GM21825 (cell line): ENCODE measurements around the gene TAF9B.
"Not testable (repeated sequence)": the region's sequence is repeated elsewhere in the genome, so short reads cannot be mapped to it uniquely, and the experiment has no call there.

Source experiments
- ATAC-seq: cut with Tn5 transposase; IDR thresholded peaks from one replicate; pipeline ENCODE4 v1.9.1; 2021; ENCODE audit warnings: mild to moderate bottlenecking, moderate library complexity; ENCODE audit not compliant: unreplicated experiment

Gene TAF9B

DNA sequence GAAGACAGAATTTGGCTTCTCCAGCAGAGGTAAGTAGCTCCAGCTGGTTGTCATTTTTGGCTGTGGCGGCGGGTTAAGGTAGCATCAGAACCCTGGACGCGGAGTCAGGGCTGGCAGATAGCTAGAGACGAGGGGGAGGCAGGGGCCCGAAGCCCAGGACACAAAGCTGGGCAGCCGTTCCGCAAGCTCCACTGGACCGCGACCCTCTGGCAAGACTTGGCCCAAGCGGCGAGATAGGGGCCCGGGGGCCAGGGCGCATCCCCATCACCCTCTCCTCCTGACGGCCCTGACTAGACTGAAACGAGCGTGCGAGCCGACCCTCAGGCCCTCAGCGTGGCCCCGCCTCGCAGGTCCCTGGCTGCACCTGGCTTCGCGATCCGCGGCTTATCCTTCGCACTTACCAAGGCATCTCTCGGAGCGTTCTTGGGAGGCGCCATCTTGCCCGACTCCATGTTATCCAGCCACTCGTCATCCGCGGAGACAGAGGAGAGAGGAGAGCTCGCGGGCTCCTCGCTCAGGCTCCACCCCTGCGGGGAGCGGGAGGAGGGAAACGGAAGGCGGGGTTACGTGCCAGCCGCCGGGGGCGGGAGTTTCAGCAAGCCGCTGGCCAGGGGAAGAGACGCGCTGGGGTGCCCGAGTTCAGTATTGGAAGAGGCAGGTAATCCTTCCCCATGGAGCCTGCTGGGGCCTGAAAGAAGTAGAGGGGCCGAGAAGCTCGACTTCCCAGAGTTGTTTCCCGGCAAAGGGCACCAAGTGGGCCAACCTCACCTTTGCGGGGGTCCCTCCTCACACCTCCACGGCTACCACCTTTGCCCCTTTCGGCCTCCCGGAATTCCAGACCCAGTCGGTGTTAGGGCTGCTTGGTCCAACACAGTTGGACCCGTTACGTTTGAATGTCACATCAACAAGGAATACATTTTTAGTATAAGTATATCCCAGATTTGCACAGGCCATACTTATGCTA lies at the start of gene TAF9B:
TAF9B (minus strand) TSS at position 491 of the 964 bp plus-strand sequence; CDS start at position 452, 39 bp downstream.
- peak; percentile 94 for ATAC-seq

GRCh38 chrX:78182881-78183280 lies 43.4 kb upstream of the TAF9B start:
- no peak for ATAC-seq

DNA sequence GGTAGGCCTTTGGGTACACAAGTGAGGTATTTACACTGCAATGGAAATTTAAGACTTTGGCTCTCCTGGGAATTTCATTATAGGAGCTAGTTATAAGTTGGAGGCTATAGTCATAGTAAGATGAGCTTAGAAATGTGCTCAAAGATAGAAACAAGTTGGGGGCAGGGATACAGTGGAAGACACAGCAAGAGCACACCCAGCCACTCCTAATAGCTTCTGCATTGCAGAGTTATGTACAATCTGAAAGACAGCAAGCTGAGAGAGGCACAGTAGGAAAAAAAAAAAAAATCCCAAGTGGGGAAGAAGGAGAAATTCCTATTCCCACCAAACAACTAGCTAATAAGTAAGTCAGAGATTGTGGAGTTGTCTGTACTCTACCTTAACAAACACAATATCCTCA lies 41.9 kb upstream of the TAF9B start:
- no peak for ATAC-seq

DNA sequence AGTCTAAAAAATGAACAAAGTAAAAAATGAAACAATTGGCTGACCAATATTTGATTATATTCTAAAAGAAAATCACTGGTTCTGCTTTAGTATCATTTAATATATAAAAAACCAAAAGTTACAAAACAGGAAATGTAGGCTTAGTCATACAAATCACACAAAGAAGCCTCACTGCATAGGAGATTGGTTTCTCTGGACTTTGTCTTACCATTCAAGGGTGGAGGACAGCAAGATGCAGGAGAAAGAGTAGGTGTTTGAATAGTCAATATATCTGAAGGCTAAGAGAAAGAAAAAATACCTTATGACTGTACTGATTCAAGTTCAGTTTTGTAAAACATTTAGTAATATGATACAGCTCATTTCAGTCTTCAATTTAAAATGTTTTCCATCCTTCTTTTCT lies 28.6 kb upstream of the TAF9B start:
- ATAC-seq, result no peak

DNA sequence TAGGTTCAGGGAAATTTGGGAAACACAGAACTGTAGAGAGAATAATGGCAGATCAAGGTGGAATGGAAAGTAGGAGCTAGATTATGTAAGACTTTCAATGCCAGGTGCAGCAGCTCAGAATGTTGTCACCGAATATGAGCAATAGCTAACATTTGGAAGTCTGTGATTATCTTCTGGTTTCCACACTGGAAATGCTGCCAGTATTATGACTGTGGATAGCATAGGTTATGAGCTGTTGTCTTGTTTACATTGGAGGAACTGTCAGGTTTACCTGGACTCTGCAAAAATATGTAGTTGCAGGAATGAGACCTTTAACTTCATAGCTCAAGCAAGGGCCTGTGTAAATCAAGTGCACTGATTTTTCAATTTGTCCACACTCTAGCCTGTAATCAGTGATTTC lies 26.0 kb upstream of the TAF9B start:
- ATAC-seq, result no peak

DNA sequence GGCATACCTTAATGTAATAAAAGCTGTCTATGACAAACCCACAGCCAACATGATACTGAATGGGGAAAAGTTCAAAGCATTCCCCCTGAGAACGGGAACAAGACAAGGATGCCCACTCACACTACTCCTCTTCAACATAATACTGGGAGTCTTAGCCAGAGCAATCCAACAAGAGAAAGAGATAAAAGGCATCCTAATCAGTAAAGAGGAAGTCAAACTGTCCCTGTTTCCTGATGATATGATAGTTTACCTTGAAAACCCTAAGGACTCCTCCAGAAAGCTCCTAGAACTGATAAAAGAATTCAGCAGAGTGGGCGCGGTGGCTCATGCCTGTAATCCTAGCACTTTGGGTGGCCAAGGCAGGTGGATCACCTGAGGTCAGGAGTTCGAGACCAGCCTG lies 23.7 kb upstream of the TAF9B start:
- not testable (repeated sequence) for ATAC-seq

DNA sequence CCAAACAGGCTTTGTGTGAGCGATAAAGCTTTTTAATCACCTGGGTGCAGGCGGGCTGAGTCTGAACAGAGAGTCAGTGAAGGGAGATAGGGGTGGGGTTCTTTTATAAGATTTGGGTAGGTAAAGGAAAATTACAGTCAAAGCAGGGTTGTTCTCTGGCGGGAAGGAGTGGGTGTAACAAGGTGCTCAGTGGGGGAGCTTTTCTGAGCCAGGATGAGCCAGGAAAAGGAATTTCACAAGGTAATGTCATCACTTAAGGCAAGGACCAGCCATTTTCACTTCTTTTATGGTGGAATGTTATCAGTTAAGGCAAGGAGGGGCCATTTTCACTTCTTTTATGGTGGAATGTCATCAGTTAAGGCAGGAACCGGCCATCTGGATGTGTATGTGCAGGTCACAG lies 21.3 kb upstream of the TAF9B start:
- ATAC-seq, result not testable (repeated sequence)

GRCh38 chrX:78157846-78158245 lies 18.4 kb upstream of the TAF9B start:
- not testable (repeated sequence) for ATAC-seq

DNA sequence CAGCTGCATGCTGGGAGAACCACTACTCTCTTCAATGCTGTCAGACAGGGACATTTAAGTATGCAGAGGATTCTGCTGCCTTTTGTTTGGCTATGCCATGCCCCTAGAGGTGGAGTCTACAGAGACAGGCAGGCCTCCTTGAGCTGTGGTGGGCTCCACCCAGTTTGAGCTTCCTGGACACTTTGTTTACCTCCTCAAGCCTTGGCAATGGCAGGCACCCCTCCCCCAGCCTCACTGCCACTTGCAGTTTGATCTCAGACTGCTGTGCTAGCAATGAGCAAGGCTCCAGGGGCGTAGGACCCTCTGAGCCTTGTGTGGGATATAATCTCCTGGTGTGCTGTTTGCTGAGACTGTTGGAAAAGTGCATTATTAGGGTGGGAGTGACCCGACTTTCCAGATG lies 17.9 kb upstream of the TAF9B start:
- not testable (repeated sequence) for ATAC-seq

DNA sequence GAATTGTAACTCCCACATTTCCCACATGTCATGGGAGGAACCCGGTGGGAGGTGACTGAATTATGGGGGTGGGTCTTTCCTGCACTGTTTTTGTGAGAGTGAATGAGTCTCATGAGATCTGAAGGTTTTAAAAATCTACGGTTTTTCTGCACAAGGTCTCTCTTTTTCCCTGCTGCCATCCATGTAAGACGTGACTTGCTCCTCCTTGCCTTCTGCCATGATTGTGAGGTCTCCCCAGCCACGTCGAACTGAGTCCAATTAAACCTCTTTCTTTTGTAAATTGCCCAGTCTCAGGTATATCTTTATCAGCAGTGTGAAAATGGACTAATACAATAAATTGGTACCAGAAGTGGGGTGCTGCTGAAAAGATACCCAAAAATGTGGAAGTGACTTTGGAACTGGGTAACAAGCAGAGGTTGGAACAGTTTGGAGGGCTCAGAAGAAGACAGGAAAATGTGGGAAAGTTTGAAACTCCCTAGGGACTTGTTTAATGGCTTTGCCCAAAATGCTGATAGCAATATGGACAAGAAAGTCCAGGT lies 7.6 kb upstream of the TAF9B start:
- ATAC-seq, result not testable (repeated sequence)

DNA sequence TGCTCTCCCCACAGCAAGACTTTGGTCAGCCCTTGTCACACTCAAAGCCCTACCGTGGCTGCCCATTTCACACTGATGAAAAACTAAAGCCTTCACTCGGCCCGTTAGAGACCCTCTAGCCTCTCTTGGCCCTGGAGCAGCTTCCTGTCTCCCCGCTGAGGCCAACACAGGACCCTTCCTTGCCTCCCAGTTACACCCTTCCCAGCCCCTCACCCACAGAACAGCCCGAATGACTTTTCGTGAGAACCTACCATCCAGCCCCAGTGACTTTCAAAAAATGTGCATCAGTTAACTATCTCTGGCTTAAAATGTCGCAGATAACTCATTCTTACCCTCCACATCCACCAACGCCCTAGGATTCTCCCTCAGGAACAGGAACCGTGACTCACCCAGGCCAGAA lies 756 bp upstream of the TAF9B start:
- no peak for ATAC-seq

- no peak for ATAC-seq
These were observed 6.1 kb downstream of the TAF9B start for GRCh38 chrX:78133238-78133960.

GRCh38 chrX:78131117-78131516 lies 8.3 kb downstream of the TAF9B start:
- no peak for ATAC-seq

DNA sequence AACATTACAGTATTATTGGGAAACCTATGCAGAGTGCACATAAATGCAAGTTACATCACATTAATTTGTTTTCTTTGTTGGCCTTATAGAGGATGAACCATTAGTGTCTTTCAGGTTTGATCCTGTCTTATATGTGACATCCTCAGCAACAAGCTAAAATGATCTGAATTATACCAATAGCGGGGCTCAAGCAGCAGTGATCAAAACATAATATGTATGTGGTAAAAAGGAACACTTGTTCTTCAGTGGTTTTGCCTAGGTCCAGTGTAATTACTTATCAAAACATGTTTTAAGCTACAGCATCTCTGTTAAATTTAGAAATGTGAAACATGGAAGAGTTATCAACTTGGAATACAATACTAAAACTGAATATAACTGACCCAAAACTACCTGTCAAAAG lies 9.1 kb downstream of the TAF9B start:
- no peak for ATAC-seq

DNA sequence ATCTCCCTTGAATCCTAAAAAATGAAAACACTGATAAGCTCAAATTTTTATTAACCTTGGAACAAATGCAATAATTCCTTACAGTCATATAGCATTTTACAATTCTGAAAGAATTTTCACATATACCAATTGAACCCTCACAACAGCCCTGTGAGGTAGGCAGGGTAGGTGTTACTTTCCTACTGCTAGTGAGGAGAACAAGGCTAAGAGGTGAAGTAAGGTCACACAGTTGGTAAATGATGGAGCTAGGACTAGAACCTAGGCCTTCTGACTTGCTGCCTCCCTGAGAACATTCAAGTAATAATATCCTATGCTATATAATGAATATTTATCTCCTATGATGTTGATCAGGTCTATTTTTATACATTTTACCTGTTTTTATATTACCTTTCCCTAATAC lies 9.7 kb downstream of the TAF9B start:
- no peak for ATAC-seq

DNA sequence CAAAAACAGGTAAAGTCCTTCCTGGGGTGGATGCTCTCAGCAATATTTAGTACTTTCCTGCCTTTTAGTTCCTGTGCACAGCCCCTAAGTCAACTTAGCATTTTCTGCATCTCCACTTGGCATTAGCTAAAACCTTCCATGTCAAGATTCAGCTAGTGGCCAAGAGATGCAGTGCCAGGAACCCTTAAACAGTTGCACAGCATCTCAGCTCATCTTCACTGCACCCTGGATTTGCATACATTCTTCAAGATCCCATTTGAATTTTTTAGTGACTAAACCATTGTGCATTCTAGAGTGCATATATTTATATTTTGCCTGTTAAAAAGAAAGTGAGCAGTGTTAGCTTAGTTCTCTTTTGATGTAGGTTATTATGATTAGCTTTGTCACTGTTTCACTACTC lies 13.7 kb downstream of the TAF9B start:
- ATAC-seq, result not testable (repeated sequence)

- no peak for ATAC-seq
These were observed 14.3 kb downstream of the TAF9B start for GRCh38 chrX:78125148-78125547.

DNA sequence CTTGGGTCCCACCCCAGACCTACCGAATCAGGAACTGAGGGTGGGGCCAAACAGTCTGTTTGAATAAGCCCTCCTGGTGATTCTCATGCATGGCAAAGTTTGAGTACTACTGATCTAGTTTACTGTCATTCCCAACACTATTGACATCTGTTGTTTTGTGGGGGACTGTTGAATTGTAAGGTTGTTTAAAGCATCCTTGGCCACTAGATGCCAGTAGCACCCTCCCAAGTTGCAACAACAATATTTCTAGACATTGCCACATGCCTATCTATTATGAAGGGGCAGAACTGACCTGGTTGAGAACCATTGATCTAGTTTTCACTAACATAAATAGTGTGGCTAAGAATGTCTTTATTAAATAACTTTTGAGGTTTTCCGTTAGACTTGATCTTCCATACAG lies 15.1 kb downstream of the TAF9B start:
- no peak for ATAC-seq

DNA sequence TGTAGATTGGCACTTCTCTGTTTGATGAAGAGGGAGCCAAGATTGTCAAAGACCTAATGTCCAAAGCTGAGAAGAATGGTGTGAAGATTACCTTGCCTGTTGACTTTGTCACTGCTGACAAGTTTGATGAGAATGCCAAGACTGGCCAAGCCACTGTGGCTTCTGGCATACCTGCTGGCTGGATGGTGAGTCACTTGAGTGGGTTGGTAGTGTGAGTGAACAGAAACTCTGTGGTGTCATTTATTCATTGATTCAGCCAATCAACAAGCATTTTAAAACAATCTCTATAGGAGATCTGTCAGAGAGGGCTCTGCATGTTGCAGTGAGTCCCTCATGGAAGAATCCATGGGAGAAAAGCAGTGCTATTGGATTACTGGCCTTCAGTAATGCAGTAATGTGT lies 16.3 kb downstream of the TAF9B start:
- no peak for ATAC-seq

DNA sequence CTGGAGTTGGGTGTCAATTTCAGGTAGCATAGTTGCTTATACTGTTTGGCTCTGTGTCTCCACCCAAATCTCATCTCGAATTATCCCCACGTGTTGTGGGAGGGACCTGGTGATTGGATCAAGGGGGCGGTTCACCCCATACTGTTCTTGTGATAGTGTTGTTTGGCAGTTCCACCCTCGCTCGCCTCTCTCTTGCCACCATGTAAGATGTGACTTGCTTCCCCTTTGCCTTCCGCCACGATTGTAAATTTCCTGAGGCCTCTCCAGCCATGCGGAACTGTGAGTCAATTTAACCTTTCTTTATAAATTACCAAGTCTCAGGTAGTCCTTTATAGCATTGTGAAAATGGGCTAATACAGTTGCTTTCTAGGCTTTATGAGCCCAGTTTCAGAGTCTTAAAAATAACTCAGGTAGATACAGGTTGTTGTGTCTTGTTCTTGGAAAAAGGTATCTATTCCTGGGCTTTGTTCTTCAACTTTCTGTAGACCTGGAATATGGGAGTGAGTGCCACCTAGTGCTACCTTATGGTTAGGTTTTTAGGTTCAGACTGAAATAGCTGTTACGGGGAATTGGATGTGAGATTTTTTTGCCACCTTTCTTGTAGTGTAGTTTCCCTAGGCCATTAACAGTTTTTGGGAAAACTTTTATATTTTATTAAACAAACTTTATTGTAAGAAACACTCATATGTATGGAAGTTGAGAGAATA lies 19.8 kb downstream of the TAF9B start:
- no peak for ATAC-seq

DNA sequence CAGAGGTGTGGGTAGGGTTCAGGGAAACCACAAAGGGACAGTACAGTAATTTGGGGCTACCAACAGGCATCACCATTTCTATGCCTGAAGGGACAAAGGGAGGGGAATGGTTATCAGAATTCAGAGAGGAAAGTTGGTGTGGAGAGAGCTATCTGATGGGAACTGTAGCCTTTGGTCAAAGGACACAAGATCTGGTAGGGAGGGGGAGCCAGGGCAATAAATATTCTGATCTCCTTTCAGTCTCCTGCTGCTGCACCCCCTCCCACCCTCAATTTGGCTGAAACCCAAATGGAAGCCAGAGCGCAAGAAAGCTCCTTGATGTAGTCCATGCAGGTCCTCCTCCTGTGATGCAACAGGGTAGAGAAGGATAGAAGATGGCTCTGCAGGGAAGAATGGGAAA lies 20.8 kb downstream of the TAF9B start:
- ATAC-seq, result no peak
